ENCODE measurements around the gene ZSWIM2.

The ZSWIM2 gene

GRCh38 chr2:186862869-186863709 lies 14.1 kb upstream of the ZSWIM2 start:
- Histone ChIP-seq H3K36me3 (no peaks in the 10 kb centered on the region), H3K27ac (no peak overlapping the region), H3K9me3 (no peaks in the 10 kb centered on the region), H3K27me3 (no peaks in the 10 kb centered on the region), H3K4me3 (ENCODE audit: low read depth in 1 of 2, low read length in 1 of 2) (no peak overlapping the region), H3K4me1 (ENCODE audit: control insufficient read depth in 1 of 2, insufficient read depth in 1 of 2, low read depth in 1 of 2, low read length in 1 of 2) (no peaks in the 10 kb centered on the region)
- no peak for TF ChIP-seq CTCF (IDR thresholded peaks at IDR 0.05)

- no peak for TF ChIP-seq CTCF (IDR thresholded peaks at IDR 0.05)
- H3K4me1 ChIP-seq (ENCODE audit: control insufficient read depth in 1 of 2, insufficient read depth in 1 of 2, low read depth in 1 of 2, low read length in 1 of 2): no peaks in the 10 kb centered on the region
- no peaks in the 10 kb centered on the region for H3K27me3 ChIP-seq
- no peak overlapping the region for H3K27ac ChIP-seq
- no peaks in the 10 kb centered on the region for H3K36me3 ChIP-seq
- no peak overlapping the region for H3K4me3 ChIP-seq (ENCODE audit: low read depth in 1 of 2, low read length in 1 of 2)
- H3K9me3 ChIP-seq: no peaks in the 10 kb centered on the region
Observed at GRCh38 chr2:186855216-186855615, 6.2 kb upstream of the ZSWIM2 start.

GRCh38 chr2:186853951-186854350 lies 5.0 kb upstream of the ZSWIM2 start:
- peaks cover 6 to 9% of the 10 kb centered on the region in 2 experiments for H3K4me1 ChIP-seq (ENCODE audit: control insufficient read depth in 1 of 2, insufficient read depth in 1 of 2, low read depth in 1 of 2, low read length in 1 of 2)
- no peaks in the 10 kb centered on the region for H3K9me3 ChIP-seq
- TF ChIP-seq CTCF (IDR thresholded peaks at IDR 0.05): no peak
- no peak overlapping the region for H3K27ac ChIP-seq
- H3K4me3 ChIP-seq (ENCODE audit: low read depth in 1 of 2, low read length in 1 of 2): no peak overlapping the region
- no peaks in the 10 kb centered on the region for H3K27me3 ChIP-seq
- no peaks in the 10 kb centered on the region for H3K36me3 ChIP-seq

- Histone ChIP-seq H3K4me1 (ENCODE audit: control insufficient read depth in 1 of 2, insufficient read depth in 1 of 2, low read depth in 1 of 2, low read length in 1 of 2) (peaks cover 11 to 14% of the 10 kb centered on the region in 2 experiments), H3K27ac (no peak overlapping the region), H3K4me3 (ENCODE audit: low read depth in 1 of 2, low read length in 1 of 2) (no peak overlapping the region), H3K9me3 (no peaks in the 10 kb centered on the region), H3K27me3 (peaks cover 8% of the 10 kb centered on the region), H3K36me3 (no peaks in the 10 kb centered on the region)
- no peak for TF ChIP-seq CTCF (IDR thresholded peaks at IDR 0.05)
Observed at GRCh38 chr2:186852508-186852907, 3.5 kb upstream of the ZSWIM2 start.

- Histone ChIP-seq H3K4me1 (ENCODE audit: control insufficient read depth in 1 of 2, insufficient read depth in 1 of 2, low read depth in 1 of 2, low read length in 1 of 2) (no peaks in the 10 kb centered on the region), H3K4me3 (ENCODE audit: low read depth in 1 of 2, low read length in 1 of 2) (no peak overlapping the region), H3K36me3 (no peaks in the 10 kb centered on the region), H3K27me3 (no peaks in the 10 kb centered on the region), H3K9me3 (no peaks in the 10 kb centered on the region), H3K27ac (no peak overlapping the region)
- TF ChIP-seq CTCF (IDR thresholded peaks at IDR 0.05): no peak
Observed at GRCh38 chr2:186842373-186842772, 6.6 kb downstream of the ZSWIM2 start.
